Aorta (tissue), 5 donors: ENCODE data around the gene KIAA0319L. TPM values are rescaled to one million over a fixed set of nuclear protein-coding genes. Genes with fewer than 3 reads are reported as not detected.

Experiments
- ATAC-seq: fragments of 200-7000 bp; cut with Tn5 transposase; one replicate; pipeline ENCODE4 v1.9.1; 2022; ENCODE audit warnings: moderate library complexity; ENCODE audit not compliant: low FRiP score
- DNase-seq, 2 donors: peaks; one replicate each; pipeline ENCODE4 v3.0.0-alpha.2; 2020
- H3K27ac ChIP-seq, 2 donors: one replicate each; pipeline ENCODE4 v1.5.1; 2013; ENCODE audit warnings: low read length in 2 of 2, mild to moderate bottlenecking in 2 of 2, moderate library complexity in 2 of 2, control low read depth in 1 of 2, inconsistent platforms in 1 of 2, low read depth in 1 of 2
- H3K27me3 ChIP-seq, 2 donors: one replicate each; pipeline ENCODE4 v1.6.1; 2013; ENCODE audit warnings: control low read depth in 1 of 2, low read length in 1 of 2, mild to moderate bottlenecking in 1 of 2, moderate library complexity in 1 of 2; ENCODE audit not compliant: insufficient read depth in 2 of 2, control insufficient read depth in 1 of 2
- H3K36me3 ChIP-seq, 2 donors: one replicate each; pipeline ENCODE4 v1.6.1; 2013; ENCODE audit warnings: control low read depth in 1 of 2, low read length in 1 of 2, mild to moderate bottlenecking in 1 of 2; ENCODE audit not compliant: insufficient read depth in 2 of 2, control insufficient read depth in 1 of 2
- H3K4me1 ChIP-seq, 2 donors: one replicate each; pipeline ENCODE4 v1.6.1; 2013; ENCODE audit warnings: low read length in 2 of 2, control low read depth in 1 of 2, mild to moderate bottlenecking in 1 of 2, moderate library complexity in 1 of 2; ENCODE audit not compliant: insufficient read depth in 2 of 2, control insufficient read depth in 1 of 2
- H3K4me3 ChIP-seq, 2 donors: one replicate each; pipeline ENCODE4 v1.5.1; 2013; ENCODE audit warnings: low read length in 2 of 2, control low read depth in 1 of 2, mild to moderate bottlenecking in 1 of 2
- H3K9me3 ChIP-seq: one replicate; pipeline ENCODE4 v1.6.1; 2013; ENCODE audit warnings: mild to moderate bottlenecking, low read length; ENCODE audit not compliant: control insufficient read depth
- WGBS, 2 donors: extraction: QIAGEN DNeasy Blood & Tissue Kit; methylation state at CpG; one replicate each; pipeline ENCODE4 v1.1.7; 2013; 5-methylcytosine and 5-hydroxymethylcytosine counted together
- intact Hi-C, 2 donors: fragments of 100-400 bp; cut with DNase I; formaldehyde crosslinking; loops; one replicate each; pipeline versions ENCODE4 v1.14.2 to v1.15.0; 2022
- polyA plus RNA-seq, 2 donors: library from polyadenylated mRNA; stranded (reverse); fragments of 200-250 nt; gene quantifications; one replicate each; pipeline ENCODE4 v1.2.3, GENCODE V29; 2013
- total RNA-seq, 2 donors: library from RNA; stranded (reverse); fragmentation: NEBNext Ultra II Directional; extraction: Animal tissue kit (Norgen Biotek cat#: 25700); gene quantifications; one replicate each; pipeline ENCODE4 v1.2.1, GENCODE V29; 2021
- donor health status: healthy with polysubstance abuse.
- donor health status: Bipolar disorder and iron deficiency.
- donor health status: DM: no; HTN: no; CAD: no.
- donor health status: DM: no; HTN: no; CAD: no.
- donor health status: DM: yes; HTN: yes; CAD: no.

KIAA0319L gene
- total and polyA plus RNA-seq, 4 donors, result 8.3 to 58.6 (median 37.6) TPM

- no peak overlapping the region for H3K4me3 ChIP-seq
- peaks cover 0 to 16% of the 10 kb centered on the region in 2 donors for H3K36me3 ChIP-seq
- H3K27ac ChIP-seq, result no peak overlapping the region
- WGBS, 2 donors, result 99 to 100% methylated on average over 1 of the region's 1 CpG
- H3K9me3 ChIP-seq, result no peaks in the 10 kb centered on the region
- H3K4me1 ChIP-seq, result no peaks in the 10 kb centered on the region
- intact Hi-C loops, result no loop called here
- DNase-seq (no peak), ATAC-seq (no peak)
- no peaks in the 10 kb centered on the region for H3K27me3 ChIP-seq
Observed at GRCh38 chr1:35439626-35440025, 117.6 kb downstream of the KIAA0319L start.

DNA sequence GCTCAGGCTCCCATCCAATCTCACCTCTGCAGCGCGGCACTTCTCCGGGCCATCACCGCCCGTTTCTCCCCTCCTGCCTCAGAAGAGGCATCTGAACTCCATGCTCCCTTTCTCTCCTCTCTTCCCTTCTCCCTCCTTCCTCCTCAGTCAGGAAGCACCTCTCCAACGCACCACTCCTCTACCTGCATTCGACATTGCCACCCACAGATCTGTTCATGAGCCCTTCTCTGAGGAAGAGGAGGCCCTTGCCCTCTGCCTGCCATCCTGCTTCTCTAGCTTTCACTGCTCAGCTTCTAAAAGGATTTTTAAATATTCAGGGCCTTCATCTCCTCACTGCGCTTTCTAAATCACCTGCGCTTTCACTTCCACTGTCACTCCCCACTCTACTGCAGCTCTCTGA is 120.0 kb downstream of the KIAA0319L start:
- intact Hi-C loops, result no loop called here
- Histone ChIP-seq H3K27ac (no peak overlapping the region), H3K9me3 (no peaks in the 10 kb centered on the region), H3K4me3 (no peak overlapping the region), H3K36me3 (peaks cover 0 to 21% of the 10 kb centered on the region in 2 donors), H3K4me1 (no peaks in the 10 kb centered on the region), H3K27me3 (no peaks in the 10 kb centered on the region)
- DNase-seq (no peak), ATAC-seq (no peak)
- WGBS, 2 donors, result 94 to 95% methylated on average over 9 of the region's 9 CpGs

- no peaks in the 10 kb centered on the region for H3K4me1 ChIP-seq
- intact Hi-C loops, result no loop called here
- 90 to 94% methylated on average over 10 of the region's 10 CpGs for WGBS, 2 donors
- no peak overlapping the region for H3K27ac ChIP-seq
- no peak for ATAC-seq
- H3K4me3 ChIP-seq, result no peak overlapping the region
- H3K36me3 ChIP-seq, result peaks cover 3 to 16% of the 10 kb centered on the region in 2 donors
- DNase-seq, result no peak
- no peaks in the 10 kb centered on the region for H3K9me3 ChIP-seq
- H3K27me3 ChIP-seq, result no peaks in the 10 kb centered on the region
Observed at GRCh38 chr1:35436078-35436477, 121.1 kb downstream of the KIAA0319L start.

- intact Hi-C loops, result no loop called here
- Histone ChIP-seq H3K27me3 (no peaks in the 10 kb centered on the region), H3K9me3 (no peaks in the 10 kb centered on the region), H3K36me3 (peaks cover 3 to 12% of the 10 kb centered on the region in 2 donors), H3K27ac (no peak overlapping the region), H3K4me1 (no peaks in the 10 kb centered on the region), H3K4me3 (no peak overlapping the region)
- ATAC-seq (no peak), DNase-seq (no peak)
- 91 to 92% methylated on average over 12 of the region's 12 CpGs for WGBS, 2 donors
Observed at GRCh38 chr1:35434703-35435102, 122.5 kb downstream of the KIAA0319L start.

- Histone ChIP-seq H3K4me3 (no peak overlapping the region), H3K27ac (no peak overlapping the region), H3K27me3 (no peaks in the 10 kb centered on the region), H3K36me3 (peaks cover 3 to 11% of the 10 kb centered on the region in 2 donors), H3K4me1 (no peaks in the 10 kb centered on the region), H3K9me3 (no peaks in the 10 kb centered on the region)
- 88 to 91% methylated on average over 14 to 15 of the region's 15 CpGs for WGBS, 2 donors
- intact Hi-C loops, result no loop called here
- DNase-seq (no peak), ATAC-seq (no peak)
Observed at GRCh38 chr1:35433714-35434113, 123.5 kb downstream of the KIAA0319L start.

GRCh38 chr1:35432231-35432630 is 125.0 kb downstream of the KIAA0319L start:
- intact Hi-C loops, result no loop called here
- no peaks in the 10 kb centered on the region for H3K9me3 ChIP-seq
- no peaks in the 10 kb centered on the region for H3K27me3 ChIP-seq
- peaks cover 3 to 11% of the 10 kb centered on the region in 2 donors for H3K36me3 ChIP-seq
- DNase-seq (no peak), ATAC-seq (no peak)
- no peak overlapping the region for H3K4me3 ChIP-seq
- H3K4me1 ChIP-seq, result no peaks in the 10 kb centered on the region
- WGBS, 2 donors, result 89 to 91% methylated on average over 10 of the region's 10 CpGs
- H3K27ac ChIP-seq, result no peak overlapping the region

GRCh38 chr1:35431173-35431599 is 126.0 kb downstream of the KIAA0319L start:
- Histone ChIP-seq H3K27ac (no peak overlapping the region), H3K9me3 (no peaks in the 10 kb centered on the region), H3K4me1 (no peaks in the 10 kb centered on the region), H3K4me3 (no peak overlapping the region), H3K36me3 (peaks cover 3 to 11% of the 10 kb centered on the region in 2 donors), H3K27me3 (no peaks in the 10 kb centered on the region)
- DNase-seq, result no peak
- 81 to 86% methylated on average over 7 of the region's 7 CpGs for WGBS, 2 donors
- ATAC-seq, result no peak
- intact Hi-C loops, result no loop called here

DNA sequence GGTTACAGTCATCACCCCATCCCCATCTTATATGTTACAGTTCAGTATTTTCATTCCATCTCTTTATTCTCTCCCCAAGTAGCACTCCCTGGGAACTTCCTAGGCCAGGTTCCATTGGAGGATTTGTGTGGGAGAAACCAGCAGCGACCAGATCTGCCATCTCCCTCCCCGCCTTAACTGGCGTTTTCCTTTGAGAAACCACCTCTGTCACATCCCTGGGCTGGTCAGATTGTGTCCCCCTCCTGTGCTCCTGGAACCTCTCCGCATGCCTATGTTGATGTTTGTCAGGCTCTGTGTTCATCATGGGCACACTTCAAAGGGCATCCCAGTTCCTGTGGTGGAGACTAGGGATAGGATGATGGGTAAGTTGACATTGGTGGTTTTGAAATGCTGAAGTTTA is 126.4 kb downstream of the KIAA0319L start:
- intact Hi-C loops, result no loop called here
- no peak for DNase-seq
- no peak overlapping the region for H3K27ac ChIP-seq
- H3K4me1 ChIP-seq, result no peaks in the 10 kb centered on the region
- no peak overlapping the region for H3K4me3 ChIP-seq
- no peaks in the 10 kb centered on the region for H3K27me3 ChIP-seq
- H3K36me3 ChIP-seq, result peaks cover 3 to 11% of the 10 kb centered on the region in 2 donors
- H3K9me3 ChIP-seq, result no peaks in the 10 kb centered on the region
- WGBS, 2 donors, result 93% methylated on average over 4 of the region's 4 CpGs
- no peak for ATAC-seq

GRCh38 chr1:35428360-35428759 is 128.8 kb downstream of the KIAA0319L start:
- H3K9me3 ChIP-seq, result no peaks in the 10 kb centered on the region
- H3K36me3 ChIP-seq, result peaks cover 3 to 5% of the 10 kb centered on the region in 2 donors
- intact Hi-C loops, result no loop called here
- ATAC-seq, result no peak
- no peaks in the 10 kb centered on the region for H3K4me1 ChIP-seq
- H3K4me3 ChIP-seq, result no peak overlapping the region
- 94 to 95% methylated on average over 7 of the region's 7 CpGs for WGBS, 2 donors
- DNase-seq, result no peak
- H3K27me3 ChIP-seq, result no peaks in the 10 kb centered on the region
- no peak overlapping the region for H3K27ac ChIP-seq
